Ureter (tissue), 1 donor: ENCODE results near the gene MYRIP. TPM values are rescaled to one million over a fixed set of nuclear protein-coding genes. Genes with fewer than 3 reads are reported as not detected.
"Not testable (repeated sequence)": the region's sequence is repeated elsewhere in the genome, so short reads cannot be mapped to it uniquely, and the experiment has no call there.

Source experiments
- DNase-seq: peaks from one replicate; pipeline ENCODE4 v3.0.0-alpha.2; 2020; ENCODE audit warnings: low spot score
- total RNA-seq: library from RNA; stranded (reverse); gene quantifications from one replicate; pipeline ENCODE4 v1.2.4, GENCODE V29; 2023
- donor health status: DM: yes; HTN: yes; CAD: no.

The MYRIP gene
- 4.8 TPM for total RNA-seq

DNA sequence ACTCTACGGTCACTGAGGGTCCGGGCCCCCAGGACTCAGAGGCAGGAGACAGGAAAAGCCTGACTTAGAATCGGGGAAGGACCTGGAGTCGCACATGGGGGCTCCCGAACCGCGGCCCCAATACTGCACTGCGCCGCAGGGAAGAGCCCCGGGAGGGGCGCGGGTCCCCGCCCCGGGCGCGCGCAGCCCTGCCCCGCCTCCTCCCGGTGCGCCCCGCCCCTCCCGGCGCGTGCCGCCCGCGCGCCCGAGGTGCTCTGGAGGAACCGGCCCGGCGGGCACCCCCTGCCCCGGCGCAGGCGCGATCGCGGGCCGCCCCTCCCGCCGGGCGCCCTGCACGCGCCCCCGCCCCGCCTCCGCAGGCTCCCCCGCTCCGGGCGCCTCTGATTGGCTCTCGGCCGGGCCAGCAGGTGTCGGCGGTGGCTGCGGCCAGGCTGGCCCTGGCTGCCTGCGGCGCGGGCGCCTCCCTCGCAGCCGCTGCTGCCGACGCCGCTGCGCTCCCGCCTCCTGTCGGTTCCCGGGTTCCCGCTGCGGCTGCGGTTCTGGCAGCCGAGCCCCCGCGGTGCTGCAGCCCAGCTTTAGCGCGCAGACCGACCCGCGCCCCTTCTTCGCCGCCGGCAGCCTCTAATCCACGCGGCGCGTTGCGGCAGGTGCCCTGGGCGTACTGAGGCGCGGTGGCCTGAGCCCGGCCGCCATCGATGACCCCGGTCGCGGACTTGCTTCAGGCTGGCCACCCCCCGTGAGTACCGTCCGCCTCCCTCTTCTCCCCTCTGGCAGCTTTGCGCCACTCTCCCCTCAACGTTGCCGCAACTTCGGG, at the start of gene MYRIP:
Gene MYRIP, plus strand, starts transcription at position 429 of the 814 bp plus-strand sequence. CDS start 91,208 bp downstream, outside the sequence.
- DNase-seq: peak; percentile 50

- no peak for DNase-seq
Observed at GRCh38 chr3:39760325-39760724, 49.1 kb upstream of the MYRIP start.

DNA sequence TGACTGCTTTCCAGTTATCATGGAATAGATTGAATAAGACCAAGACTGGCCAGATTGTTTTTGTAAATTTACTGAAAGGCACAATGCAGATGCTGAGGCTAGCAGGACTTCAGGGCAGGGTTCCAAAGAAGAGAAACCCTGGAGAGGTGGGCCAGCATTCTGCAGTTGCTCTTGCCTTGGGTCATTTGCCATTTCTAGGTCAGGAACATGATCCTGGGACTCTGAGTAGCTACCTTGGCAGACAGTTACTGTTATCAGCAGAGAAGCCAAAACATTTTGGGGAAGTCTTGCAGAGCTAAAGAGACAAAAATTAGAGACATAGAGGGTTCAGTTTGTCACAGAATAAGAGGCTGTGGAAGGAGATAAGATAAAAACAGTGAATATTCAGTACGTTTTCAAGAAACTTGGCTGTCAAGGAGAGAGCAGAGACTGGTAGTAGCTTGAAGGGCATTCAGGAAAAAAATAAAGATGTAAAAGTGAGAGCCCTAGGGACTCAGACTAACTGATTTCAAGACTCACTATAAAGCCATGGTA, 46.8 kb upstream of the MYRIP start:
- DNase-seq: no peak

GRCh38 chr3:39763390-39763789, 46.0 kb upstream of the MYRIP start:
- DNase-seq: no peak

DNA sequence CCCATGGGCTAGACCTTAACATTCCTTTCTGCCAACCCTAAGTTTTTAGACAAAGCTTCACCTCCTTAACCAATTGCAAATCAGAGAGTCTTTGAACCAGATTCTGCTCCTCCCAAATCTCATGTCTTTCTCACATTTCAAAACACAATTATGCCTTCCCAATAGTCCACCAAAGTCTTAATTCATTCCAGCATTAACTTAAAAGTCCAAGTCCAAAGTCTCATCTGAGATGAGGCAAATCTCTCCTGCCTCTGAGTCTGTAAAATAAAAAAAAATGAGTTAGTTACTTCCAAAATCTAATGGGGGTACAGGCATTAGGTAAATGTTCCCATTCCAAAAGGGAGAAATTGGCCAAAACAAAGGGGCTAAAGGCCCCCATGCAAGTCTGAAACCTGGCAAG, 43.8 kb upstream of the MYRIP start:
- DNase-seq: no peak

GRCh38 chr3:39766433-39766832, 43.0 kb upstream of the MYRIP start:
- no peak for DNase-seq

GRCh38 chr3:39766909-39767308, 42.5 kb upstream of the MYRIP start:
- not testable (repeated sequence) for DNase-seq

GRCh38 chr3:39778168-39778567, 31.2 kb upstream of the MYRIP start:
- not testable (repeated sequence) for DNase-seq

DNA sequence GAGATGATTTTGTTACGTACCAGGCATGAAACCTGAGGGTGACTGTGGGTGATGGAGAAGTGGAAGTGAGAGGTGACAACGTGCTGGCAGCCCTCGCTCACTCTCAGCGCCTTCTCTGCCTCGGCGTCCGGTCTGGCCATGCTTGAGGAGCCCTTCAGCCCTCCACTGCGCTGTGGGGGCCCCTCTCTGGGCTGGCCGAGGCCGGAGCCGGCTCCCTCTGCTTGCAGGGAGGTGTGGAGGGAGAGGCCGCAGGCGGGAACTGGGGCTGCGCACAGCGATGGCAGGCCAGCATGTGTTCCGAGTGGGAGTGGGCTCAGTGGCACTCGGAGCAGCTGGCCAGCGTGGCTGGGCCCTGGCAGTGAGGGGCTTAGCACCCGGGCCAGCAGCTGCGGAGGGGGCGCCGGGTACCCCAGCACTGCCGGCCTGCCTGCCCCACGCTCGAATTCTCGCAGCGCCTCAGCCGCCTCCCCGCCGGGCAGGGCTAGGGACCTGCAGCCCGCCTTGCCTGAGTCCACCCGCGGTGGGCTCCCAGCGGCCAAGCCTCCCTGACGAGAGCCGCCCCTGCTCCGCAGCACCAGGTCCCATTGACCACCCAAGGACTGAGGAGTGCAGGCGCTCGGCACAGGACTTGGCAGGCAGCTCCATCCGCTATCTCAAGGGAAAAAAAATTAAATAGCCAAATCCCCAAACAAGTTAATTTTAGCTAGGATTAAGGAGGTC, 29.7 kb upstream of the MYRIP start:
- no peak for DNase-seq

DNA sequence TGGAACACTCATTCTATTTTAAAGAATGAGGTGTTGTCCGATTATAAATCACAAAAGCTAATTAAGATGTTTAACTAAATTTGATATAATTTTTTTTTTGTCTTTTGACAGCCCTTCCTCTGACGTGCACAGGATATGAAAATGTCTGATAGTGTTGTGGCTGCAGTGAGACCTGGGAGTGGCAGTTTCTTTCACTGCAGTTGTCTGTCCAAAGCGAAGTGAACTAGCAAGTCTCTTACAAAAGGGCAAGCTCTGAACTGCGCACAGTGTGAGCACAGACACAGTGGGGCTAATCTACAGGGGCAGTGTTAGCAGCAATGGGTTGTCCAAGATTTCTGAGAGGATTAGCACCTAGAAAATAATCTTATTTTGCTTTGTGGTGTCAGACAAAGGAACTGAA, 29.1 kb upstream of the MYRIP start:
- DNase-seq: no peak

GRCh38 chr3:39781025-39781424, 28.4 kb upstream of the MYRIP start:
- no peak for DNase-seq

GRCh38 chr3:39781632-39782031, 27.8 kb upstream of the MYRIP start:
- DNase-seq: no peak

DNA sequence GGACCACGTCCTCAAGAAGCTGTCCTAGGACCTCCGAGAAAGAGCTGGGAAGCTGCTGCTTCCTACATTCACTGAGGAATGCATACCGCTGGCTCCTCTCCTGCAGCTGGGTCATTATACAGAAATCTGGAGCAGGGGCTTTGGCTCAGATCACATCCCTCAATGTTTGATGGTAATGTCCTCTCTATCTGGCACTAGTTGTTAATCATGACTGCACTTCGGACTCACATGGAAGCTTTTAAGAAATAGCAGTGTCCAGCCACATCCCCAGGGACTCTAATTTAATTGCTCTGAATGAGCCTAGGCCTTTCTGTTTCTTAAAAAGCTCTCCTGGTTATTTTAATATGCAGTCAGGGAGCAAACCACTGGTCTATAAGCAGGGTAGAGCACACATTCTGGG, 25.7 kb upstream of the MYRIP start:
- no peak for DNase-seq

DNA sequence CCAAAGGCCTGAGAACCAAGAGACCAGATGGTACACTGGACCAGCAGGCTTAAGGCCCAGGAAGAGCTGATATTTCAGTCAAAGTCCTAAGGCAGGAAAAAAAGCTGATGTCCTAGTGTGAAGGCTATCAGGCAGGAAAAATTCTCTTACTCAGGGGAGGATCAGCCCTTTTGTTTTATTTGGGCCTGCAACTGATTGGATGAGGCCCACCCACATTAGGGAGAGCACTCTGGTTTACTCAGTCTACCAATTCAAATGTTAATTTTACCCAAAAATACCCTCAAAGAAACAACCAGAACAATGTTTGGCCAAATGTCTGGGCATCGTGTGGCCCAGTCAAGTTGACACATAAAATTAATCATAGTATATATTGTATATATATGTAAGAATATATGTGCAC, 24.5 kb upstream of the MYRIP start:
- DNase-seq: no peak

DNA sequence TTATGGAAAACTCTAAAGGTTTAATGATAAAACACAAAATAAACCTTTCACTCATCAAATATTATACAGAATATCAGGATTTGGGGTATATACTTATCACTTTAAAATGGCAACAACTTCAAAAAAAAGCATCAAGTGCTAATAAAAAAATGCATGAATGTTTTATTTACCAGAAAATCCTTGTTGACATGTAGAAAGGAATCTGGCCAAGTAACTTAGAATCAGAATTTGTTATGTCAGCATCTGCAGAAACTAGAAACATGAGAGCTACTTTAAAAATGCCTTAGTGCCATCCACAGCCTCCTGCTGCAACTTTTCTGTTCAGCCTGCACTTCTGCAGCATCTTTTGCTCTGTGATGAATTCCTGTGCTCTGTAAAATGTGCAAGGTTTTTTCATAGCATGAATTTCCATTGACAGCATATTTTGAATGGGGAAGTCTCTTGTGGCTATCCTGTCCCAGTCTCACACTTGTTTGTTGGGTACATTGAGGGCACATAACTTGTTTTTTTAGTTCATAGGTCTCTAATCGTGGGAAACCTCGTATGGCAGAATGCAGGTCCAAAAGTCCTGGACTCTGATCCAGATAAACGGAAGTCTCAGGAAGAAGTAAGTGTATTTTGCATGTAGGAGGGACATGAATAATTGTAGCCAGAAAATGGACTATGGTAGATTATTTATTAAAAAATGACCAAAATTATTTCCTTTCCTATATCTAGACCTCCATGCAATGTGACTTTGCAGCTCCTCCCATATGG, 21.1 kb upstream of the MYRIP start:
- no peak for DNase-seq

- no peak for DNase-seq
Observed at GRCh38 chr3:39791603-39792002, 17.8 kb upstream of the MYRIP start.

DNA sequence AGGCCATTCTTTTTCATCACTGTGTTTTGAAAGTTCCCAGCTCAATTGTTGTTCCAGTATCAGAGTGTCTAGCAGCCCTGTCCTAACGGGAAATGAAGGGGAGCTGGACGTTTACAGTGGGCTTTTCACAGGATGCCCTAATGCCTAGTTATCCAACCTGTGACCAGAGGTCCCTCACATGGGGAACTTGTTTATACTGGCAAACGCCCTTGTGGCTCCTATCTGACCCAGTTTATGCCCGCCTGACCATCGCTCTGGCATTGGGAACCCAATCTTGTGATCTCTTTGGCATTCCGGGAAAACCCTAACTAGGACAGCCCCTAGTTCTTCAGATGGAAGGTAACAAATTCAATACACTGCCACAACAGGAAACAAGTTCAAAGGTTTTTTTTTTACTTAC, 14.5 kb upstream of the MYRIP start:
- no peak for DNase-seq

GRCh38 chr3:39801216-39801615, 8.2 kb upstream of the MYRIP start:
- DNase-seq: no peak

GRCh38 chr3:39802486-39802885, 6.9 kb upstream of the MYRIP start:
- not testable (repeated sequence) for DNase-seq

DNA sequence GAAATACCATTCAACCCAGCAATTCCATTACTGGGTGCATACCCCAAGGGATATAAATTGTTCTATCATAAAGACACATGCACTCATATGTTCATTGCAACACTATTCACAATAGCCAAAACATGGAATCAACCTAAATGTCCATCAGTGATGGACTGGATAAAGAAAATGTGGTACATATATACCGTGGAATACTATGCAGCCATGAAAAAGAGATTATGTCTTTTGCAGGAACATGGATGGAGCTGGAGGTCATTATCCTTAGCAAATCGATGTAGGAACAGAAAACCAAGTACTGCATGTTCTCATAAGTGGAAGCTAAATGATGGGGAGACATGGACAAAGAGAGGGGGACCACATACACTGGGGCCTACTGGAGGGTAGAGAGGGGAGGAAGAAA, 5.5 kb upstream of the MYRIP start:
- DNase-seq: no peak

GRCh38 chr3:39804951-39805350, 4.5 kb upstream of the MYRIP start:
- no peak for DNase-seq

GRCh38 chr3:39805650-39806049, 3.8 kb upstream of the MYRIP start:
- no peak for DNase-seq
